Stimulated activated naive CD4-positive, alpha-beta T cell treated with Interleukin-2 at 50 U/mL for 16 hours (primary cell): Measurements from ENCODE around the gene RASSF4.

Experiments used
- DNase-seq: peaks from one replicate; lab custom pipeline; 2025; lab: John Stamatoyannopoulos, UW

The RASSF4 gene

GRCh38 chr10:44963772-44964633 lies 4.4 kb downstream of the RASSF4 start:
- DNase-seq = no peak

GRCh38 chr10:44965104-44965503 lies 5.5 kb downstream of the RASSF4 start:
- no peak for DNase-seq

GRCh38 chr10:44965651-44966097 lies 6.1 kb downstream of the RASSF4 start:
- no peak for DNase-seq

- DNase-seq = no peak
Measured at GRCh38 chr10:44966129-44966815, 6.7 kb downstream of the RASSF4 start.

- no peak for DNase-seq
Measured at GRCh38 chr10:44966816-44967509, 7.4 kb downstream of the RASSF4 start.

GRCh38 chr10:44967616-44968015 lies 8.0 kb downstream of the RASSF4 start:
- DNase-seq = no peak

- no peak for DNase-seq
Measured at GRCh38 chr10:44968091-44968490, 8.5 kb downstream of the RASSF4 start.

- DNase-seq = no peak
Measured at GRCh38 chr10:44968500-44969400, 9.1 kb downstream of the RASSF4 start.

GRCh38 chr10:44969854-44970253 lies 10.3 kb downstream of the RASSF4 start:
- no peak for DNase-seq

GRCh38 chr10:44970812-44971395 lies 11.3 kb downstream of the RASSF4 start:
- DNase-seq = no peak

GRCh38 chr10:44971434-44971833 lies 11.8 kb downstream of the RASSF4 start:
- DNase-seq = no peak

GRCh38 chr10:44971935-44972757 lies 12.5 kb downstream of the RASSF4 start:
- no peak for DNase-seq

GRCh38 chr10:44972874-44973306 lies 13.3 kb downstream of the RASSF4 start:
- no peak for DNase-seq

- no peak for DNase-seq
Measured at GRCh38 chr10:44973323-44974081, 13.9 kb downstream of the RASSF4 start.

GRCh38 chr10:44974082-44974627 lies 14.6 kb downstream of the RASSF4 start:
- no peak for DNase-seq

- DNase-seq = peak; percentile 38
Measured at GRCh38 chr10:44974628-44975430, 15.2 kb downstream of the RASSF4 start.

GRCh38 chr10:44975431-44976331 lies 16.1 kb downstream of the RASSF4 start:
- no peak for DNase-seq
